Upper lobe of left lung (tissue), 6 donors: ENCODE measurements around the gene IBA57. TPM values are rescaled to one million over a fixed set of nuclear protein-coding genes. Genes with fewer than 3 reads are reported as not detected.

Source experiments
- ATAC-seq, 2 donors: fragments of 200-7000 bp; cut with Tn5 transposase; one replicate each; pipeline ENCODE4 v1.9.1; 2022; ENCODE audit warnings: mild to moderate bottlenecking in 2 of 2, moderate library complexity in 2 of 2; ENCODE audit not compliant: low FRiP score in 2 of 2
- DNase-seq, 2 donors: peaks; one replicate each; pipeline ENCODE4 v3.0.0-alpha.2; 2019 to 2020
- H3K27ac ChIP-seq, 4 donors: fragments of 200-600 bp; sonication (generic); one replicate each; pipeline ENCODE4 v1.5.1; 2016 to 2019
- H3K27me3 ChIP-seq, 4 donors: fragments of 200-600 bp; sonication (generic); one replicate each; pipeline ENCODE4 v1.5.1; 2017 to 2019
- H3K36me3 ChIP-seq, 4 donors: fragments of 200-600 bp; sonication (generic); one replicate each; pipeline ENCODE4 v1.5.1; 2016 to 2019
- H3K4me1 ChIP-seq, 4 donors: fragments of 200-600 bp; sonication (generic); one replicate each; pipeline ENCODE4 v1.5.1; 2018 to 2019
- H3K4me3 ChIP-seq, 4 donors: fragments of 200-600 bp; sonication (generic); one replicate each; pipeline ENCODE4 v1.5.1; 2017 to 2019; ENCODE audit warnings: mild to moderate bottlenecking in 2 of 4, moderate library complexity in 1 of 4
- H3K9me3 ChIP-seq, 4 donors: fragments of 200-600 bp; sonication (generic); one replicate each; pipeline ENCODE4 v1.5.1; 2018 to 2019
- CTCF ChIP-seq, 6 experiments: fragments of 450-650 bp in 4 of 6; fragments of 200-600 bp in 2 of 6; sonication (generic) in 2 of 6; IDR thresholded peaks; one replicate each; pipeline ENCODE4 v1.5.1; 2016 to 2019; ENCODE audit warnings: antibody characterized with exemption in 6 of 6
- EP300 ChIP-seq, 4 donors: sonication (generic); formaldehyde crosslinking; IDR thresholded peaks; one replicate each; pipeline ENCODE4 v1.5.1; 2017; ENCODE audit warnings: antibody characterized with exemption in 4 of 4, control low read depth in 2 of 4
- POLR2A ChIP-seq, 4 donors: fragments of 450-650 bp; IDR thresholded peaks; one replicate each; pipeline ENCODE4 v1.5.1; 2016 to 2017; ENCODE audit warnings: antibody characterized with exemption in 4 of 4, mild to moderate bottlenecking in 2 of 4
- POLR2AphosphoS5 ChIP-seq, 2 donors: sonication (generic); formaldehyde crosslinking; IDR thresholded peaks; one replicate each; pipeline ENCODE4 v1.5.1; 2017; ENCODE audit warnings: antibody characterized with exemption in 2 of 2
- whole genome bisulfite sequencing, 2 donors: methylation state at CpG; one replicate each; pipeline ENCODE4 v1.1.5; 2017 to 2018; 5-methylcytosine and 5-hydroxymethylcytosine counted together
- total RNA-seq, 6 donors: library from RNA; depleted of rRNA in 4 of 6; stranded (reverse); fragments of >200 nt in 4 of 6; gene quantifications; one replicate each; pipeline versions ENCODE4 v1.1.0 to v1.2.1, GENCODE V29; 2016 to 2021
- donor health status: DM: no; HTN: no; CAD: no; lungs with moderate emphysema.
- donor health status: DM: no; HTN: yes; CAD: no; lungs with severe emphysema.

The IBA57 gene
- total RNA-seq, 6 donors from 2014 or later = 6.1 to 19.3 (median 13.9) TPM

- peaks cover 13 to 36% (median 23%) of the 10 kb centered on the region in 4 donors for H3K4me1 ChIP-seq
- DNase-seq (peak in 1 of 2 donors; percentile 61), ATAC-seq (no peak)
- TF ChIP-seq POLR2A (IDR thresholded peaks at IDR 0.05) = no peak
- no peak for TF ChIP-seq CTCF (IDR thresholded peaks at IDR 0.05)
- no peak for TF ChIP-seq EP300 (IDR thresholded peaks at IDR 0.05)
- no peak for TF ChIP-seq POLR2AphosphoS5 (IDR thresholded peaks at IDR 0.05)
- H3K27ac ChIP-seq = no peak overlapping the region
- H3K27me3 ChIP-seq = no peaks in the 10 kb centered on the region
- WGBS, 2 donors = 49% methylated on average over 5 of the region's 9 CpGs; no CpG with 5 or more reads in 1 of the 2 donors
- no peaks in the 10 kb centered on the region for H3K9me3 ChIP-seq
- peaks cover 0 to 4% (median 0%) of the 10 kb centered on the region in 4 donors for H3K36me3 ChIP-seq
- H3K4me3 ChIP-seq = no peak overlapping the region
These were observed 9.1 kb upstream of the IBA57 start for GRCh38 chr1:228156515-228156881.

- no peak for TF ChIP-seq EP300 (IDR thresholded peaks at IDR 0.05)
- TF ChIP-seq POLR2A (IDR thresholded peaks at IDR 0.05) = no peak
- no peak for TF ChIP-seq CTCF (IDR thresholded peaks at IDR 0.05)
- no peak for TF ChIP-seq POLR2AphosphoS5 (IDR thresholded peaks at IDR 0.05)
- Histone ChIP-seq H3K9me3 (no peaks in the 10 kb centered on the region), H3K27ac (no peak overlapping the region), H3K36me3 (peaks cover 0 to 4% (median 0%) of the 10 kb centered on the region in 4 donors), H3K4me1 (peaks cover 13 to 36% (median 23%) of the 10 kb centered on the region in 4 donors), H3K4me3 (no peak overlapping the region), H3K27me3 (no peaks in the 10 kb centered on the region)
- WGBS, 2 donors = 62 to 86% methylated on average over 11 to 24 of the region's 24 CpGs
- DNase-seq = peak in 1 of 2 donors; percentile 54
- ATAC-seq = no peak
These were observed 8.5 kb upstream of the IBA57 start for GRCh38 chr1:228156941-228157728.

GRCh38 chr1:228157729-228158126 is 7.9 kb upstream of the IBA57 start:
- Histone ChIP-seq H3K4me1 (peaks cover 19 to 38% (median 26%) of the 10 kb centered on the region in 4 donors), H3K9me3 (no peaks in the 10 kb centered on the region), H3K27me3 (peaks cover 0 to 5% (median 0%) of the 10 kb centered on the region in 4 donors), H3K27ac (no peak overlapping the region), H3K4me3 (no peak overlapping the region), H3K36me3 (peaks cover 0 to 4% (median 0%) of the 10 kb centered on the region in 4 donors)
- TF ChIP-seq EP300 (IDR thresholded peaks at IDR 0.05) (no peak), CTCF (IDR thresholded peaks at IDR 0.05) (no peak), POLR2AphosphoS5 (IDR thresholded peaks at IDR 0.05) (no peak), POLR2A (IDR thresholded peaks at IDR 0.05) (no peak)
- ATAC-seq (no peak), DNase-seq (peak in 1 of 2 donors; percentile 81)
- WGBS, 2 donors = 86 to 93% methylated on average over 9 to 35 of the region's 43 CpGs

GRCh38 chr1:228158151-228159007 is 7.2 kb upstream of the IBA57 start:
- 80% methylated on average over 45 to 78 of the region's 98 CpGs for WGBS, 2 donors
- no peak for TF ChIP-seq EP300 (IDR thresholded peaks at IDR 0.05)
- TF ChIP-seq POLR2AphosphoS5 (IDR thresholded peaks at IDR 0.05) = no peak
- no peak for TF ChIP-seq CTCF (IDR thresholded peaks at IDR 0.05)
- TF ChIP-seq POLR2A (IDR thresholded peaks at IDR 0.05) = no peak
- Histone ChIP-seq H3K27me3 (peaks cover 0 to 7% (median 0%) of the 10 kb centered on the region in 4 donors), H3K9me3 (no peaks in the 10 kb centered on the region), H3K4me1 (peaks cover 23 to 45% (median 32%) of the 10 kb centered on the region in 4 donors), H3K36me3 (peaks cover 0 to 4% (median 0%) of the 10 kb centered on the region in 4 donors), H3K27ac (no peak overlapping the region), H3K4me3 (no peak overlapping the region)
- DNase-seq = peak in 1 of 2 donors; percentile 83
- ATAC-seq = no peak
